ENCODE results near the gene TOE1.

- TF ChIP-seq EP300 (IDR thresholded peaks at IDR 0.05) = no peak
- TF ChIP-seq CTCF (IDR thresholded peaks at IDR 0.05) = no peak
- no peak for TF ChIP-seq POLR2A (IDR thresholded peaks at IDR 0.05)
Observed at GRCh38 chr1:45325851-45326506, 14.0 kb upstream of the TOE1 start.
